Spleen (tissue), 7 donors: ENCODE results near the gene PIGR.

Experiments
- CTCF ChIP-seq, 11 experiments: fragments of 200-600 bp in 7 of 11; fragments of 450-650 bp in 4 of 11; sonication (generic) in 4 of 11; IDR thresholded peaks in 8 of 11; conservative IDR thresholded peaks in 3 of 11; 1 replicate in 7 of 11; 2 replicates in 4 of 11; pipeline versions ENCODE4 v1.4.0 to v1.8.0; 2016 to 2021; ENCODE audit warnings: antibody characterized with exemption in 11 of 11, inconsistent platforms in 4 of 11, mild to moderate bottlenecking in 1 of 11
- POLR2A ChIP-seq, 3 donors: fragments of 450-650 bp; IDR thresholded peaks; one replicate each; pipeline ENCODE4 v1.5.1; 2017; ENCODE audit warnings: antibody characterized with exemption in 3 of 3, mild to moderate bottlenecking in 1 of 3
- POLR2AphosphoS5 ChIP-seq, 3 donors: sonication (generic); formaldehyde crosslinking; IDR thresholded peaks; one replicate each; pipeline ENCODE4 v1.5.1; 2017; ENCODE audit warnings: antibody characterized with exemption in 3 of 3
- donor health status: DM: no; HTN: no; CAD: no; lungs with moderate emphysema.
- donor health status: DM: no; HTN: no; CAD: no.
- donor health status: DM: no; HTN: no; CAD: no.

- TF ChIP-seq POLR2AphosphoS5 (IDR thresholded peaks at IDR 0.05) (no peak), POLR2A (IDR thresholded peaks at IDR 0.05) (no peak), CTCF (IDR thresholded peaks at IDR 0.05 in 8 of 11, conservative IDR thresholded peaks at IDR 0.05 in 3 of 11) (peak; percentile 49 to 81 (median 72))
Observed at GRCh38 chr1:206982216-206982615, 36.0 kb upstream of the PIGR start.
